Common myeloid progenitor, CD34-positive (primary cell): Measurements from ENCODE around the gene EFCAB12.
"Not testable (repeated sequence)": the region's sequence is repeated elsewhere in the genome, so short reads cannot be mapped to it uniquely, and the experiment has no call there.

Experiments
- CTCF ChIA-PET: fragments of 350-600 bp; sonication (Branson Sonifier 250); formaldehyde crosslinking; loops from one replicate; lab custom pipeline; 2021; ENCODE audit warnings: antibody characterized with exemption; lab: Charles Lee
- POLR2A ChIA-PET: fragments of 350-600 bp; sonication (Branson Sonifier 250); formaldehyde crosslinking; loops from one replicate; lab custom pipeline; 2021; ENCODE audit warnings: antibody characterized with exemption; lab: Charles Lee
- DNase-seq, 3 donors: peaks; one replicate each; pipeline versions ENCODE4 v3.0.0 to v3.0.0-alpha.2; 2013
- H3K27ac ChIP-seq, 2 experiments: 1 replicate in 1 of 2; 2 replicates in 1 of 2; pipeline ENCODE4 v1.7.0; 2013; ENCODE audit warnings: inconsistent platforms in 2 of 2, low read length in 2 of 2, mild to moderate bottlenecking in 2 of 2, low read depth in 1 of 2, moderate library complexity in 1 of 2; ENCODE audit not compliant: severe bottlenecking in 2 of 2, insufficient read depth in 1 of 2, poor library complexity in 1 of 2
- H3K27me3 ChIP-seq, 5 experiments: replicated peaks in 2 of 5; 1 replicate in 3 of 5; 2 replicates in 2 of 5; pipeline versions ENCODE4 v1.6.1 to v1.7.0; 2013; ENCODE audit warnings: low read length in 4 of 5, mild to moderate bottlenecking in 2 of 5, moderate library complexity in 2 of 5, inconsistent platforms in 1 of 5; ENCODE audit not compliant: insufficient read depth in 5 of 5, control insufficient read depth in 4 of 5
- H3K36me3 ChIP-seq, 4 experiments: 1 replicate in 2 of 4; 2 replicates in 2 of 4; pipeline versions ENCODE4 v1.6.1 to v1.7.0; 2013; ENCODE audit warnings: low read length in 3 of 4, control low read depth in 1 of 4, mild to moderate bottlenecking in 1 of 4; ENCODE audit not compliant: control insufficient read depth in 4 of 4, insufficient read depth in 4 of 4
- H3K4me1 ChIP-seq, 4 experiments: 1 replicate in 3 of 4; 2 replicates in 1 of 4; pipeline versions ENCODE4 v1.6.1 to v1.7.1; 2013; ENCODE audit warnings: low read length in 3 of 4, mild to moderate bottlenecking in 3 of 4, control low read depth in 1 of 4, inconsistent platforms in 1 of 4, moderate library complexity in 1 of 4; ENCODE audit not compliant: control insufficient read depth in 4 of 4, insufficient read depth in 4 of 4; ENCODE audit errors: control extremely low read depth in 1 of 4
- H3K4me3 ChIP-seq, 7 experiments: 1 replicate in 4 of 7; 2 replicates in 3 of 7; pipeline versions ENCODE4 v1.5.1 to v1.7.0; 2013; ENCODE audit warnings: mild to moderate bottlenecking in 7 of 7, low read length in 6 of 7, moderate library complexity in 6 of 7, inconsistent platforms in 2 of 7, low read depth in 2 of 7, control low read depth in 1 of 7; ENCODE audit not compliant: insufficient read depth in 4 of 7, control insufficient read depth in 1 of 7; ENCODE audit errors: extremely low read depth in 1 of 7
- H3K9me3 ChIP-seq, 5 experiments: 1 replicate in 4 of 5; 2 replicates in 1 of 5; pipeline versions ENCODE4 v1.6.1 to v1.7.1; 2013; ENCODE audit warnings: low read length in 4 of 5, mild to moderate bottlenecking in 2 of 5, inconsistent platforms in 1 of 5, low read depth in 1 of 5, moderate library complexity in 1 of 5; ENCODE audit not compliant: control insufficient read depth in 4 of 5, insufficient read depth in 2 of 5; ENCODE audit errors: control extremely low read depth in 1 of 5
- WGBS: methylation state at CpG from one replicate; pipeline ENCODE4 v1.1.5; 2013; ENCODE audit not compliant: insufficient coverage; 5-methylcytosine and 5-hydroxymethylcytosine counted together

Gene EFCAB12

DNA sequence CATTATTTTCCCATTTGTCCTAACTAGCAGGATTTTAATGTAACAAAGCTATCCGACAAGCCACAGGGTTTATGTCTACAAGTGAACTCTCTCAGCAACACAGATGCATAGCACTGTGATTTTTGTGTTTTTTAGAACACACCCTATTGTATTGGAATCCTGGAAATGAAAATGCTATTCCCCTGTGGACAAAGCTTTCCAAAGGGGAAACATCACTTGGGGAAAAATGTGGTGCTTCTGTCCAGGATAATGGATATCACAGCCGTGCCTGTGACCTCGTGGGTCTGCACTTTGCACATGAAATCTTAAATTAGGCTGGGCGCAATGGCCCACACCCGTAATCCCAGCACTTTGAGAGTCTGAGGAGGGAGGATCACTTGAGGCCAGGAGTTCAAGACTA, 60.6 kb downstream of the EFCAB12 start:
- Histone ChIP-seq H3K27ac (no peak overlapping the region), H3K4me1 (peaks cover 0 to 12% (median 6%) of the 10 kb centered on the region in 4 experiments), H3K27me3 (no peaks in the 10 kb centered on the region), H3K4me3 (no peak overlapping the region), H3K36me3 (no peaks in the 10 kb centered on the region), H3K9me3 (peaks cover 0 to 8% (median 4%) of the 10 kb centered on the region in 5 experiments)
- ChIA-PET POLR2A (no interaction called here), CTCF (interaction anchor here (1.4 to 3.2 kb wide), 2 partner anchors 9 to 17 kb away, joined by 4 to 10 read pairs; no protein-coding TSS in a partner anchor)
- no peak for DNase-seq
- 96% methylated on average over 5 of the region's 5 CpGs for WGBS

DNA sequence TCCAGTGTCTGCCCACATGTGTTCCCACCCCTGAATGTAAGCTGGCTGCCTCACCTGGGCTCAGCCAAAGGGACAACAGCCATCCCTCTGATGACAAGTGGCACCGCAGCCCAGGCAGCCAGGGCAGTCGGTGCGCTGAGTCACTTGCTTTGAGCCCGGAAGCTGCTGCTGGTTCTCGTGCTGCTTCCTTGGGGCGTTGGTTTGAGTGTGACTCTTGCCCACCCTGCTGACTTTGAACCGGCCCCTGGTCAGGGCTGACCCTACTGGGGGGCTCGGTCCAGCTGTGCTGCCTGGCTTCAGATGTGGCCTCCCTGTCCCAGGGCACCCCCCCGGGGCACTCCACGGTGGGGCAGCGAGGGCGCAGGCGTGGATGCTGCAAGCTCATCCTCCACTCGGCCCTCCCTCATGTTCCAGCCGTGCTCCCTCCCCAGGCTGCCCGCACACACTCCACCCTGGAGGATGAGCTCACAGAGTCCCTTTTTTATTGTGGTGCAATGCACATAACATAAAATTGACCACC, 62.1 kb downstream of the EFCAB12 start:
- Histone ChIP-seq H3K4me1 (peaks cover 0 to 12% (median 6%) of the 10 kb centered on the region in 4 experiments), H3K27ac (no peak overlapping the region), H3K9me3 (peaks cover 0 to 8% (median 4%) of the 10 kb centered on the region in 5 experiments), H3K27me3 (no peaks in the 10 kb centered on the region), H3K4me3 (no peak overlapping the region), H3K36me3 (no peaks in the 10 kb centered on the region)
- 100% methylated on average over 9 of the region's 16 CpGs for WGBS
- POLR2A ChIA-PET, result no interaction called here
- CTCF ChIA-PET, result interaction anchor here (3.2 kb wide), 1 partner anchor 16 kb away, joined by 10 read pairs; no protein-coding TSS in a partner anchor
- no peak for DNase-seq

DNA sequence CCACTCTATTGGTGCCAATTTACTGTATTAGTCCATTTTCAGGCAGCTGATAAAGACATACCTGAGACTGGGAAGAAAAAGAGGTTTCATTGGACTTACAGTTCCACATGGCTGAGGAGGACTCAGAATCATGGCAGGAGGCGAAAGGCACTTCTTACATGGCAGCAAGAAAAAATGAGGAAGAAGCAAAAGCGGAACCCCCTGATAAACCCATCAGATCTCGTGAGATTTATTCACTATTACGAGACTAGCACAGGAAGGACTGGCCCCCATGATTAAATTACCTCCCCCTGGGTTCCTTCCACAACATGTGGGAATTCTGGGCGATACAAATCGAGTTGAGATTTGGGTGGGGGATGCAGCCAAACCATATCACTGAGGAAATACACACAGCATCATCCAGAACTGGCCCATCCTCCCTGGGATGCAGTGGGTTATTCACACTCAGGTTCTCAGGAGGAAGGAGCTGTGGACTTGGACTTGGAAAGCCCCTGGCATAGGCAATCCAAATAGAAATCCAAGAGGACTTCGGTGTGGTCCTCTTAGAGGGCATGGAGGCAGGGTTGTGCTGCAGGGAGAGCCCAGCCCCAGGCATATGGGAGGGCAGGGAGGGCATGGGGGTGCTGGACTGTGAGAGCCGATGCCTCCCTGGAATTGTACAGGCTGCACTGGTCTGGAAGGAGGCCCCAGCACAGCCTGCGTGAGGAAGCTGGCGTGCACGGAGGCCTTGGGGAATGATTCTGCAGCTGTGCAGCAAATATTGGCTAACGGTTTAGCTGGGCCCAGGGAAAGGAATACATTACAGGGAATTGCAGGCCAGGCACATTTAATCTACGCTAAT, 62.9 kb downstream of the EFCAB12 start:
- CTCF ChIA-PET, result interaction anchor here (3.2 kb wide), 1 partner anchor 15 kb away, joined by 10 read pairs; no protein-coding TSS in a partner anchor
- Histone ChIP-seq H3K9me3 (peaks cover 0 to 8% (median 4%) of the 10 kb centered on the region in 5 experiments), H3K36me3 (no peaks in the 10 kb centered on the region), H3K27me3 (no peaks in the 10 kb centered on the region), H3K4me3 (peak overlapping the region in 1 of 7 experiments; percentile 25), H3K4me1 (peaks cover 0 to 12% (median 6%) of the 10 kb centered on the region in 4 experiments), H3K27ac (no peak overlapping the region)
- DNase-seq, result peak in 2 of 3 donors; percentile 59 to 73
- WGBS, result 99% methylated on average over 8 of the region's 13 CpGs
- POLR2A ChIA-PET, result no interaction called here

DNA sequence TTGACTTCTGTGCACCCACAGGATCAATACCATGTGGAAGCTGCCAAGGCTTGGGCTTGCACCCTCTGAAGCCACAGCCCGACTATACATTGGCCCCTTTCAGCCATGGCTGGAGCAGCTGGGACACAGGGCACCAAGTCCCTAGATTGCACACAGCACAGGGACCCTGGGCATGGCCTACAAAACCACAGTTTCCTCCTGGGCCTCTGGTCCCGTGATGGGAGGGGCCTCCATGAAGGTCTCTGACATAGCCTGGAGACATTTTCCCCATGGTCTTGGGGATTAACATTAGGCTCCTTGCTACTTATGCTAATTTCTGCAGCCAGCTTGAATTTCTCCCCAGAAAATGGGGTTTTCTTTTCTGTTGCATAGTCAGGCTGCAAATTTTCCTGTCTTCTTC, 63.6 kb downstream of the EFCAB12 start:
- 40% methylated on average over 2 of the region's 2 CpGs for WGBS
- peaks cover 0 to 12% (median 6%) of the 10 kb centered on the region in 4 experiments for H3K4me1 ChIP-seq
- POLR2A ChIA-PET, H3K9me3 ChIP-seq, H3K27me3 ChIP-seq, H3K36me3 ChIP-seq, H3K27ac ChIP-seq, CTCF ChIA-PET, DNase-seq: not testable (repeated sequence)
- peak overlapping the region in 2 of 7 experiments; percentile 25 to 38 for H3K4me3 ChIP-seq

DNA sequence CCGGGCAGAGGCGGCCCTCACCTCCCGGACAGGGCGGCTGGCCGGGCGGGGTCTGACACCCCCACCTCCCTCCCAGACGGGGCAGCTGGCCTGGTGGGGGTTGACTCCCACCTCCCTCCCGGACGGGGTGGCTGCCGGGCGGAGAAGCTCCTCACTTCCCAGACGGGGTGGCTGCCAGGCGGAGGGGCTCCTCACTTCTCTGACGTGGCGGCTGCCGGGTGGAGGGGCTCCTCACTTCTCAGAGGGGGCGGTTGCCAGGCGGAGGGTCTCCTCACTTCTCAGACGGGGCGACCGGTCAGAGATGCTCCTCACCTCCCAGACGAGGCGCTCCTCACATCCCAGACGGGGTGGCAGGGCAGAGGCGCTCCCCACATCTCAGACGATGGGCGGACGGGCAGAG, 65.1 kb downstream of the EFCAB12 start:
- 98% methylated on average over 21 of the region's 28 CpGs for WGBS
- H3K4me3 ChIP-seq, POLR2A ChIA-PET, H3K27ac ChIP-seq, H3K9me3 ChIP-seq, H3K27me3 ChIP-seq, H3K36me3 ChIP-seq, DNase-seq, CTCF ChIA-PET: not testable (repeated sequence)
- H3K4me1 ChIP-seq, result peaks cover 0 to 12% (median 6%) of the 10 kb centered on the region in 4 experiments

DNA sequence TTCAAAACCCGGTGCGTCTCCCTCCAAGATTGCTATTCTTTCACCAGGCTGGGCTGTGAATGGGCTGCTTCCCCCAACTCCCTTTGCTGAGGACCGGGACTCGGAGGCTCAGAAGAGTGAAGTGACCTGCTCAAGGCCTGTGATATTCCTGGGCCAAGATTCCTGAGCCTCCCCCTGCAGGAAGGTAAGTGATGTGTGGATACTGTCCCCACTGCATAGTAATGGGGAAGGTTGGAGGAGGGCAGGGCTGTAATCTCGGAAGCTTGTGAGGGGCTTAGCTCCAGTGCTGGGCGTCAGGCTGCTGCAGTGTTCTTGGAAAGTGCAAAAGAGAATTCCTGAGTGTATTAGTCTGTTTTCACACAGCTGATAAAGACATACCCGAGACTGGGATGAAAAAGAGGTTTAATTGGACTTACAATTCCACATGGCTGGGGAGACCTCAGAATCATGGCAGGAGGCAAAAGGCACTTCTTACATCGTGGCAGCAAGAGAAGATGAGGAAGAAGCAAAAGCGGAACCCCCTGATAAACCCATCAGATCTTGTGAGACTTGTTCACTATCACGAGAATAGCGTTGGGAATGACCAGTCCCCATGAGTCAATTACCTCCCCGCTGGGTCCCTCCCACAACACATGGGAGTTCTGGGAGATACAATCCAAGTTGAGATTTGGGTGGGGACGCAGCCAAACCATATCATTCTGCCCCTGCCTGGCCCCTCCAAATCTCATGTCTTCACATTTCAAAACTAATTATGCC, 67.6 kb downstream of the EFCAB12 start:
- Histone ChIP-seq H3K27ac (no peak overlapping the region), H3K9me3 (peaks cover 0 to 8% (median 4%) of the 10 kb centered on the region in 5 experiments), H3K4me3 (no peak overlapping the region), H3K4me1 (peaks cover 0 to 12% (median 6%) of the 10 kb centered on the region in 4 experiments), H3K27me3 (no peaks in the 10 kb centered on the region), H3K36me3 (no peaks in the 10 kb centered on the region)
- CTCF ChIA-PET, result no interaction called here
- 99% methylated on average over 10 of the region's 13 CpGs for WGBS
- no peak for DNase-seq
- POLR2A ChIA-PET, result no interaction called here
